Gastrocnemius medialis (tissue), 4 donors: ENCODE data around the gene TAF5L.

Experiments used
- CTCF ChIP-seq, 5 experiments: fragments of 450-650 bp in 3 of 5; fragments of 200-600 bp in 2 of 5; sonication (generic) in 2 of 5; IDR thresholded peaks in 4 of 5; conservative IDR thresholded peaks in 1 of 5; 1 replicate in 4 of 5; 2 replicates in 1 of 5; pipeline ENCODE4 v1.5.1; 2016 to 2019; ENCODE audit warnings: antibody characterized with exemption in 5 of 5, mild to moderate bottlenecking in 3 of 5, moderate library complexity in 3 of 5
- POLR2A ChIP-seq, 2 donors: fragments of 450-650 bp; IDR thresholded peaks; one replicate each; pipeline ENCODE4 v1.6.1; 2017; ENCODE audit warnings: antibody characterized with exemption in 2 of 2, mild to moderate bottlenecking in 2 of 2, moderate library complexity in 2 of 2

GRCh38 chr1:229552732-229553131, 73.2 kb downstream of the TAF5L start:
- TF ChIP-seq CTCF (IDR thresholded peaks at IDR 0.05 in 4 of 5, conservative IDR thresholded peaks at IDR 0.05 in 1 of 5) (no peak), POLR2A (IDR thresholded peaks at IDR 0.05) (no peak)
